ENCODE data around the gene ACAP3.

The ACAP3 gene

DNA sequence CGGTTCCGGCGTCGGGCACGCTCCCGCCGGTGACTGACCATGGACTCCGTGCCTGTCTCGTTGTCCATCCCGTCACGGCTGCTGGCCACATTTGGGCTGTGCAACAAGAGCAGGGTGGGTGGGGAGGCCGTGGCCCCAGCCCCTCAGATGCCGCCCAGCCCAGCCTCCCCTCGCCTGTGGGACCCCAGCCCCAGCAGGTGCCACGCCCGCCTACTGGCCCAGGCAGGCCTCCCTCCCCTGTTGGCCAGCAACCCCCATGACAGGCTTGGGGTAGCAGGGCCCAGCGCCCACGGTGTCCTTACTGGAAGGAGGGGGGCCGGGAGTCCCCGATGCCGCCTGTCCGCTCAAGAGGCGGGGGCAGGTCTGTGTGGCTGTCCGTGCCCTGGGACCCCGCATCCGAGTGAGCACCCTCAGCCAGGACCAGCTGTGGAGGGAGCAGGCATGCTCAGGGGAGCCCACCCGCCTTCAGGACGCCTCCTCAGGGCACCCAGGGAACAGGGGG lies 34.4 kb upstream of the ACAP3 start:
- no peak overlapping the region for H3K4me3 ChIP-seq (ENCODE audit: low read depth, low read length)
- H3K9me3 ChIP-seq (ENCODE audit: severe bottlenecking) = no peaks in the 10 kb centered on the region
- no peak overlapping the region for H3K27ac ChIP-seq
- peaks cover 43% of the 10 kb centered on the region for H3K36me3 ChIP-seq
- no peak for DNase-seq
- H3K27me3 ChIP-seq (ENCODE audit: insufficient read depth, low read depth, severe bottlenecking) = no peaks in the 10 kb centered on the region
- TF ChIP-seq, protein P1, sequence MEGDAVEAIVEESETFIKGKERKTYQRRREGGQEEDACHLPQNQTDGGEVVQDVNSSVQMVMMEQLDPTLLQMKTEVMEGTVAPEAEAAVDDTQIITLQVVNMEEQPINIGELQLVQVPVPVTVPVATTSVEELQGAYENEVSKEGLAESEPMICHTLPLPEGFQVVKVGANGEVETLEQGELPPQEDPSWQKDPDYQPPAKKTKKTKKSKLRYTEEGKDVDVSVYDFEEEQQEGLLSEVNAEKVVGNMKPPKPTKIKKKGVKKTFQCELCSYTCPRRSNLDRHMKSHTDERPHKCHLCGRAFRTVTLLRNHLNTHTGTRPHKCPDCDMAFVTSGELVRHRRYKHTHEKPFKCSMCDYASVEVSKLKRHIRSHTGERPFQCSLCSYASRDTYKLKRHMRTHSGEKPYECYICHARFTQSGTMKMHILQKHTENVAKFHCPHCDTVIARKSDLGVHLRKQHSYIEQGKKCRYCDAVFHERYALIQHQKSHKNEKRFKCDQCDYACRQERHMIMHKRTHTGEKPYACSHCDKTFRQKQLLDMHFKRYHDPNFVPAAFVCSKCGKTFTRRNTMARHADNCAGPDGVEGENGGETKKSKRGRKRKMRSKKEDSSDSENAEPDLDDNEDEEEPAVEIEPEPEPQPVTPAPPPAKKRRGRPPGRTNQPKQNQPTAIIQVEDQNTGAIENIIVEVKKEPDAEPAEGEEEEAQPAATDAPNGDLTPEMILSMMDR (IDR thresholded peaks at IDR 0.05; ENCODE audit: low read depth, low read length) = no peak

DNA sequence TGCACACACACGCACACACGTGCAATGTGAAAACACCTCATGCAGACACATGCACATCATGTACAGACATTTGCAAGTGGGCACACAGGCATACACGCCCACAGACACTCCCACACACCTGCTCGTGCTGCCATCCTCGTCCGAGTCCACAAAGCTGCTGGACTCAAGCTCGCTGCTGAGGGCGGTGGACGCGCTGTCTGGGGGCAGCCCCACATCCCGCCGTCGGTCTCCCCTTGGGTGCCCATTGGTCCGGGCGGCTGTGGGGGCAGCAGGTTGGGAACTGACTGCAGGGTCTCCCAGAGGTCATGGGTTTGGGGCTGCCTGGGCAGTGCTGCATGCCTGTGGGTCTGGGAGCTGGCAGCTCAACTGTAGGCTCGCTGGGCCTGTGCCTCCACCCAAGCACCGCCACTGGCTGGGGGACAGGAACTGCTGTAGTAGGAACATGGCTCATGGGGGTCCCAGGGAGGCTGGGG lies 33.9 kb upstream of the ACAP3 start:
- DNase-seq = no peak
- Histone ChIP-seq H3K9me3 (ENCODE audit: severe bottlenecking) (no peaks in the 10 kb centered on the region), H3K27me3 (ENCODE audit: insufficient read depth, low read depth, severe bottlenecking) (no peaks in the 10 kb centered on the region), H3K36me3 (peaks cover 42% of the 10 kb centered on the region), H3K4me3 (ENCODE audit: low read depth, low read length) (no peak overlapping the region), H3K27ac (no peak overlapping the region)
- TF ChIP-seq, protein P1 (IDR thresholded peaks at IDR 0.05; ENCODE audit: low read depth, low read length) = no peak

DNA sequence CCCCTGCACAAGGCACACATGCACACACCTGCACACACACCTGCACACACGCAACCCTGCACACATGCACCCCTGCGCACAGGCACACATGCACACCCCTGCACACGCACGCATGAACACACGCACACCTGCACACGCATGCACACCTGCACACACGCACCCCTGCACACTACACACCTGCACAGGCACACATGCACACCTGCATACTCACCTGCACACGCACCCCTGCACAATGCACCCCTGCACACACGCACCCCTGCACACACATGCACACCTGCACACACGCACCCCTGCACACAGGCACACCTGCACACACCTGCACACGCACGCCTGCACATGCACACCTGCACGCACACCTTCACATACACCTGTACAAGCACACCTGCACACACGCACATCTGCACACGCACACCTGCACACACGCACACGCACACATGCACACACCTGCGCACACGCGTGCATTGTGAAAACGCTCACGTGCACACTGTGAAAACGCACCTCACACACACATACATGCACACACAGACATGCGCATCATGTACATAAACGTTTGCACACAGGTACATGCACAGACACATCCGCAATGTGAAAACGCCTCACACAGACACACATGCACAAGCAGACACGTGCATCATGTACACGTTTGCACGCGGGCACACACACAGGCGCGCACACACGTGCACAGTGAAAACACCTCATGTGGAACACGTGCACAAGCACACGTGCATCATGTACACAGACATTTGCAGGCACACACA lies 33.2 kb upstream of the ACAP3 start:
- H3K9me3 ChIP-seq (ENCODE audit: severe bottlenecking) = no peaks in the 10 kb centered on the region
- H3K4me3 ChIP-seq (ENCODE audit: low read depth, low read length) = no peak overlapping the region
- no peak overlapping the region for H3K27ac ChIP-seq
- peaks cover 42% of the 10 kb centered on the region for H3K36me3 ChIP-seq
- no peak for DNase-seq
- TF ChIP-seq, protein P1 (IDR thresholded peaks at IDR 0.05; ENCODE audit: low read depth, low read length) = no peak
- H3K27me3 ChIP-seq (ENCODE audit: insufficient read depth, low read depth, severe bottlenecking) = no peaks in the 10 kb centered on the region

DNA sequence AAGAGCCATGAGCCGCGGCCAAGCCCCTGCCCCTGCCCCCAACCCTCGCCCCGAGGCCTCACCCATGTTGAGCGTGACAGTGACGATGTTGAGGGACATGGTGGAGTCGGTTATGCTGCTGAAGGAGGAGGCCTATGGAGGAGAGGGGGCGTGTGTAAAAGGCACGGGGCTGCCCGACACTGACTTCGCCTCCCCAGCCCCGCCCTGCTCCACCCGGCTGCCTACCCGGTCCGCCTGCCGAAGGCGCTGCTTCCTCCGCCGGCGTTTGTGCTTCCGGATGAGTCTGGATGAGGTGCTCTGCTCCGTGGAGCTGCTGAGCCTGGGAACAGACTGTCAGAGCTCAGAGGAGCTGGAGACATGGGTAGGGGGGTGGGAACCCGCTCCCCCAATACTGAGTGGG lies 32.5 kb upstream of the ACAP3 start:
- H3K9me3 ChIP-seq (ENCODE audit: severe bottlenecking) = no peaks in the 10 kb centered on the region
- H3K36me3 ChIP-seq = peaks cover 47% of the 10 kb centered on the region
- TF ChIP-seq, protein P1 (IDR thresholded peaks at IDR 0.05; ENCODE audit: low read depth, low read length) = no peak

DNA sequence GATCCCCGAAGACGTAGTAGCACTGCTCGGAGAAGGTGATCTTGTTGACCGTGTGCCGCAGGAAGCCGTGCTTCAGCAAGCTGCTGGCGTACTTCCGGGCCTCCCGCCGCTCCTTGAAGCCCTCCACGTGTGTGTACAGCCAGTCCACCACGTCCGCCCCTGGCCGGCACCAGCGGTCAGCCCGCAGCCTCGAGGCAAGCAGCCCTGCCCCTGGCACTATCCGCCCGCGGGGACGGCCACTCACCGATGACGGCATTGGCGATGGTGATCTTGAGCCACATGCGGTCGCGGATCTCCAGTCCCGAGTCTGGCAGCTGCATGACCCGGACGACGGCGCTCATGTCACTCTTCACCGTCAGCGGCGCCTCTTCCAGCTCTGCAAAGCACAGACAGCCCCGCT lies 30.5 kb upstream of the ACAP3 start:
- TF ChIP-seq, protein P1 (IDR thresholded peaks at IDR 0.05; ENCODE audit: low read depth, low read length) = no peak
- no peaks in the 10 kb centered on the region for H3K9me3 ChIP-seq (ENCODE audit: severe bottlenecking)
- H3K27me3 ChIP-seq (ENCODE audit: insufficient read depth, low read depth, severe bottlenecking) = no peaks in the 10 kb centered on the region
- H3K27ac ChIP-seq = no peak overlapping the region
- no peak overlapping the region for H3K4me3 ChIP-seq (ENCODE audit: low read depth, low read length)
- H3K36me3 ChIP-seq = peaks cover 55% of the 10 kb centered on the region
- no peak for DNase-seq

More for the DNA sequence above, 32.5 kb upstream of the ACAP3 start:
- no peak overlapping the region for H3K4me3 ChIP-seq (ENCODE audit: low read depth, low read length)
- no peak overlapping the region for H3K27ac ChIP-seq
- no peak for DNase-seq
- no peaks in the 10 kb centered on the region for H3K27me3 ChIP-seq (ENCODE audit: insufficient read depth, low read depth, severe bottlenecking)
